GM18517 (cell line): ENCODE measurements around the gene B3GNT5.
"Not testable (repeated sequence)": the region's sequence is repeated elsewhere in the genome, so short reads cannot be mapped to it uniquely, and the experiment has no call there.

ENCODE experiments used
- ATAC-seq: cut with Tn5 transposase; IDR thresholded peaks from one replicate; pipeline ENCODE4 v1.9.1; 2021; ENCODE audit warnings: mild to moderate bottlenecking, moderate library complexity; ENCODE audit not compliant: unreplicated experiment

Gene B3GNT5

DNA sequence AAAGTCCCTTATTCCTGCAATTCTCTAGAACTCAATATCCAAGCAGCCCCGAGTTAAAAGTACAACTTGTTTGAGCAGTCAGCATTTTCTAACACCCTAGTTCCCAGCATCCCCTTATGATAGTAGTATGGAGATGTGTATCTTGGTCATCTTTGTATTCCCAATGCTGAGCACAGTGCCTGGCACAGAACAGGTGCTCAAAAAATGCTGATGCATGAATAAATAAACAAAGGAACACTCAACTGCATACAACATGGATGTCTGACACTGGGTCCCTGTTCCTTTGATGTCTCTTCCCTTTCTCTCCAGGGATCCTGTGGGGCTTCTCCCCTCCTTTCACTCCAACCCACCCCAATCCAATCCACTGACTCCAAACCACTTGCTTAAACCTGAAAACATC is 23.9 kb upstream of the B3GNT5 start:
- ATAC-seq: no peak

DNA sequence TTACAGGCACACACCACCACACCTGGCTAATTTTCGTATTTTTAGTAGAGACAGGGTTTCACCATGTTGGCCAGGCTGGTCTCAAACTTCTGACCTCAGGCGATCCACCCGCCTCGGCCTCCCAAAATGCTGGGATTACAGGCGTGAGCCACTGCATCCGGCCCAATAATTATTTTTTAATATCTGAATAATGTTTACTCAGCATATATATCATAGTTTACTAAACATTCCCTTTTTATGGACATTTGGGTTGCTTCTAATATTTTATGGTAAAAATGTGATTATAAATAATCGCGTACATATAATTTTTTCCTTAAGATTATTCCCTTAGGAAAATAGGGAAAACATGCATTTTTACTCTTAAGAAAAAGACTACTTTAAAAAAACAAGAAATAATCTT is 22.8 kb upstream of the B3GNT5 start:
- ATAC-seq: not testable (repeated sequence)

DNA sequence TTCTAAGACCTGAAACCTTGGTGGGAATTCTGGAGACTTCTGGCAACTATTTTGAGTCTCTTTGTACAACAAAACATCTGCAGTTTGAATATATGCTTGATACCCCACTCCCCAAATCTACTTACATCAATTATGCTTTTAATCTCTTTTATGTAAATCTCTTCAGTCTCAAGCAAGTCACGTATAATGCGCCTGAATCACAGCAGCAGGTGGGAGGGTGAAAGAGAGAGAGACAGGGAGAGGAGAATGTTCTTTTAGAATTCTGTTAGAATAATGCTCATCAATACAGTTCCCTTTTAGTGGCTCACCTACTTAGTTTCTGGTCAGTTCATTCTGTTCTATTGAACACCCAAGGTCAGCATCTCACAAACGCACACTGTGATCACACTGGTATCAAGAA is 22.2 kb upstream of the B3GNT5 start:
- ATAC-seq: no peak

DNA sequence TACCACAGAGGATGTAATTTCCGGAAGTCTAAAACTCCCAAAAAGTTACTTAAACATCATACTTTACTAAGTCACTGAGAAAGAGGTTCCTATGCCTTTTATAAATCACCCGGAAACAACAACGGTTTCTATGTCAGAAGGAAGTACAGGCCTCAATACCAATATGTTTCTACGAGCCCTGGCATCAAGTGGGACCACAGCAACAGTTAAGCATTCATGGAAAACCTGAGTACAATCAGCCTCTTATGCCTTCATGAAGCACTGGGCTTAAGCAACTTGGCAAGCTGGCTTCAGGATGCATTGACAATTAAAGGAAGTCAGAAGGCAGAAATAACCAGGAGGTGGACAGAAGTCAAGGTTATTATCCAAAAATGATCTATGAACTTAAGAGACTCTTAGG is 19.1 kb upstream of the B3GNT5 start:
- no peak for ATAC-seq

DNA sequence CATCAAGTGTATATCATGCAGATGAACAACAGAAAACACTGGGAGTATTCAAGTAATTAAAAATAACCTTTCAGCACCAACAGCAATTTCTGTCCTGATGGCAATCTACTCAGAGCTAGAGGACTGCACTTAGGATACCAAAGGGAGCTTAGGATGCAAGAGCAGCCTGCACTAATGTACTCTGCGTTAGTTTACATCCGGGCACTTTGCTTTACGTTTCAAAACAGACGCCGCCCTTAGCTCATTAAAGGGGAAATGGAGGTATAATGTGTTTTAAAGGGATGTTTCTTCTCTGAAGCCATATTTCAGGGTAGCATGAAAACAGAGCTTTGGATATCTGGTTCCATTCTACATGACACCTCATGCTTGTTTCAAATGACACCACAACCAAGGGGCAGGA is 14.0 kb upstream of the B3GNT5 start:
- ATAC-seq: no peak

DNA sequence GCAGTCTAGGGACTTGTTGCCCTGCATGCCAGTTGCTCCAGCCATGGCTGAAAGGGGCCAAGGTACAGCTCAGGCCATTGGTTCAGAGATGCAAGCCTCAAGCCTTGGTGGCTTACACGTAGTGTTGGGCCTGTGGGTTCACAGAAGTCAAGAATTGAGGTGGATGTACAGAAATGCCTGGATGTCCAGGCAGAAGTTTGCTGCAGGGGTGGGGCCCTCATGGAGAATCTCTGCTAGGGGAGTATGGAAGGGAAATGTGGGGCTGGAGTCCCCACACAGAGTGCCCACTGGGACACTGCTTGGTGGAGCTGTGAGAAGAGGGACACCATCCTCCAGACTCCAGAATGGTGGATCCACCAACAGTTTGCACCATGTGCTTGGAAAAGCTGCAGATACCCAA is 10.6 kb upstream of the B3GNT5 start:
- ATAC-seq: no peak

DNA sequence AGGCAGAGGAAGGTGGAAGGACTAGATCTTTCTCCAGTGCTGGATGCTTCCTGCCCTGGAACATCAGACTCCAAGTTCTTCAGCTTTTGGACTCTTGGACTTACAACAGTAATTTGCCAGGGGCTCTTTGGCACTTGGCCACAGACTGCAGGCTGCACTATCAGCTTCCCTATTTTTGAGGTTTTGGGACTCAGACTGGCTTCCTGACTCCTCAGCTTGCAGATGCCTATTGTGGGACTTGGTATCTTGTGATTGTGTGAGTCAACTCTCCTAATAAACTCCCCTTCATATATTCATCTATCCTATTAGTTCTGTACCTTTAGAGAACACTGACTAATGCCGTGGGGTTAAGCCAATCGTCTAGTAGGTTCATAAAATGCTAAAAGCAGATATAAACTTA is 8.8 kb upstream of the B3GNT5 start:
- no peak for ATAC-seq

DNA sequence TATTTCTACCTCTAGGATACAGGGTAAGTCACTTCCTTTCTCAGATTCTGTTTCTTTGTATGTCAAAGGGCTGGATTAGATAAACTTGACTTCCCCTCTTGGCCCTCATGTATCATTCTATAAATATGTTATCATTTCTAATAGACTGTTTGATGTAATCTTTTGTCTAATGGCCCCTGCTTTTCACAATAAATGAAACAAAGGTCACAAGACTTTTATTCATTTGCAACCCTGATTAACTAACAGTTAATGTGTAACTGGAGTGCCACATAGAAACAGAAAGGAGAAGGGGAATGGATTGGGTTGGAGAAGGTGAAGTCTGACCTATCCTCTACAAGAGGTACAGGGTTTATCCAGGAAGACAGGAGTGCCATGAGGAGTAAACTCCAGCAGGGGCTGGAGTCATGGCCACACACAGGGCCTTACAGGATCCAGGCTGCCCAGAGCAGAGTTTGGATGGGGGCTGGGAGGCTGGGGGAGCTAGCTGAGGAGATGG is 8.0 kb upstream of the B3GNT5 start:
- no peak for ATAC-seq

DNA sequence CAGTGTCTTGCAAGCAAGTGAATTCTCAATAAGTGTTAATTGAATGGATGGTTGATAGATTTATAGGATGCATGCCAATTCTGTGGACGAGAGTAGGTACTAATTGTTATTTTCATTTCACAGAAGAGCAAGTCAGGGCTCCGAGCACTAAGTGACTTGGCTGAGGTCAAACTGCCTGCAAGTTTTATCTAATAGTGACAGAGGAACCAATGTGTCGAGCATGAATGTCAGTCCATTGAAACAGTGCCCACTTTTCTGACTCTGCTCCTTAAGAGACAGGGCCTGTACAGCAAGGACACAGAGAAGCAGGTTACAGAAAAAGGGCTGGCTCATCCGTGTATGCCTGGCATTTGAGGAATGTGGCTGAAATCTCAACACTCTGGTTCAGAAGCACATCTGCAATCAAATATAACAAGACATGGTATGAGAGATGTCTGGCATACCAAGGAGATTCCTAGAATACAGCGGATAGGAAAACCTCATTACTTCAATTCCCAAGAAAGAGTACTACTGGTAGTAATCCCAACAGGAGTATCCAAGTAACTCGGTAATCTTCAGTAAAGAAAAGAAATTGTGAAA is 6.0 kb upstream of the B3GNT5 start:
- ATAC-seq: no peak

DNA sequence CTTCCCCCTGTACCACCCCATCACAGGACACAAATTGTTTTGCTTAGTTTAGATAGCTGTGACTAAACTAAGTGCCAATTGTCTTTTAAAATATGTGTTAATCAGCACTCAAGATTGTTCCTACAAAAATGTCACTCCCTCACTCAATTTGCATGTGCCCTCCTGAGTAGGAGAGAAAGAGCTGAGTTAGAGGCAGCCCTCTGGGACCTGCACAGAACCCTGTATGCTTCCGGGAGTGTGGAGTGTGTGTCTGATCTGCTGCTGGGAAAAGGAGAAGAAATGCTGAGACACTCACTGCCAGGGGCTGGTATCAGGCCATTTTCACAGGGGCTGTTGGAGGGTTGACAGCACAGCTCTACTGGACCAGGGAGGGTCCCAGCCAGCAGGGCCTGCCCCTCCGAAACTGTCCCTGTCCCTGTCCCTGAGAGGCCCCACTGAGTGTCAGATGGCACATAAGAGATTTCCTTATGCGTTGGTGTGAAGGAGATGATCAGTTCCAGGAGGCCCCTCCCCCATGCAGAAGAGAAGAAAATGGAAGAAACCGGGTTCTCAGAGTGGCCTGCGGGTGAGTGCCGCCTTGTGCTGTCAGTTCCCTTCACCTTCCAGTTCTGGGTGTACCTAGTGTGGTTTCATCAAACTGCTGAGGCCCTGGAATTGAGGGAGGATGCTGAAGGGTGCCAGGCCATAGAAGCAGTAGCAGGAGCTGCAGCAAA is 3.9 kb upstream of the B3GNT5 start:
- ATAC-seq: no peak

DNA sequence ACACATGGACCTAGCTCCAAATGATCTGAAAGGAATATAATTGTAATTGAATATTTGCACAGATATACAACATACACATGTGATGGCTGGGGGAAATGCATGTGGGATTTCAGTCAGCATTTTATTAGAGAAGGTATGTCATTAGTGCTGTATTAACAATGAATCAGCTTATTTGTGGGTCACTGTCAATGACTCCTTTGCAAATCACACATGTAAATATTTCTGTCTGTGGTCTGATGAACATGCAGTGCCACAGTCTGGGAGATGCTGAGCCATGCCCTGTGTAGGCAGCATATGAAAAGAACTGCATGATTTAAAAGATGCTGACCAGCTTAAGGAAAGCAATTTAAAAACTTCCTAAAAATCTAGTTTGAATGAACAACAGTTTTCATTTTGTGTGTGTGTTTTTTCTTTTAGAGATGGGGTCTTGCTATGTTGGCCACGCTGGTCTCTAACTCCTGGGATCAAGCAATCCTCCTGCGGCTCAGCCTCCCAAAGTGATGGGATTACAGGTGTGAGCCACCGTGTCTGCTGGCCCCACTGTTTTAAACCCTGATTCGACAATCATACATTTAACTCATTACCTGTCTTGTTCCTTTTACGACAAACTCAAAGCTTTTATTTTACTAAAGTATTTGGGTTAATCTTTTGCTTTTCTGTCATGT is 803 bp upstream of the B3GNT5 start:
- no peak for ATAC-seq

DNA sequence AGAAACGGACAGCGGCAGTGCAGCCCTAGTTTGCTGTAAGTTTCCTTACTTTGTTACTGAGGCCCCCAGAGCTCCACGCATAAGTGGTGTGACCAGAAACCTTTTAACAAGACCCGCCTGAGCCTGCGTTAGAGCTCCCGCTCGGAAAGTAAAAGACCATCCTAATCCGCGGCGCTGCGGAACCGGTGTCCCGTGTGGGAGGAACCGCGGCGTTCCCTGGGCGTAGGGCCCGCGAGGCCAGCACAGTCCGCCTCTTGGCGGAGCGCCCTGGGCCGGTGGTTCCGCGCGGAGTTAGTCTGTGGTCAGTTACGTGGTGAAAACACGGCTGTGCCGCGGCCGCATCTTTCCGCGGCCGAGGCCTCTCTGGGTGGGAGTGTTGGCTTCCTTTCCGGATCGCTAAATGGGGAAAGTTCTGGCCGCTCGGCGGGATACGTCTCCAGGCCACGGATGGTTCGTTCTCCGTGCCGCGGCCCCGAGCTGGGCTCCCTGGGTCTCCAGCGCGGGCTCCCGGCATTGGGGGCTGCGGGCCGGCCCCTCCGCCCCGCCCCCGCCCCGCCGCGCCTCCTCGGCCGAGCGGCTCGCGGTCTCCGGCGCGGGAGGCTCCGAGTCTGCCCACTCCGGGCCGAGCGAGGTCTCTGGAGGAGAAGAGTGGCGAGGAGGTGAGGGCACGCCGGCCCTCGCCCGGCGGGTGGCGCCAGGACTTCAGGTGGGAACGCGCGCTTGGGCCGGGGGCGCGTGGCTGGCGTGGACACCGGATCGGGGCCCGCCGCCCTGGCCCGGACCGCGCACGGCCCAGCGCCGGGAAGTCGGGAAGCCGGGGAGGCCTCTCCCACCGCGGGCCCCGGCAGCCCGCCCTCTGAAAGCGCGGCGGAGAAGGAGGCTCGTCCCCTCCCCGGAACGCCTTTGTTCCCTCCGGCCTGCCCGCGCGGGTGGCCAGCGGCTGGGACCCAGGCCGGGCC is 754 bp downstream of the B3GNT5 start:
- ATAC-seq: no peak

DNA sequence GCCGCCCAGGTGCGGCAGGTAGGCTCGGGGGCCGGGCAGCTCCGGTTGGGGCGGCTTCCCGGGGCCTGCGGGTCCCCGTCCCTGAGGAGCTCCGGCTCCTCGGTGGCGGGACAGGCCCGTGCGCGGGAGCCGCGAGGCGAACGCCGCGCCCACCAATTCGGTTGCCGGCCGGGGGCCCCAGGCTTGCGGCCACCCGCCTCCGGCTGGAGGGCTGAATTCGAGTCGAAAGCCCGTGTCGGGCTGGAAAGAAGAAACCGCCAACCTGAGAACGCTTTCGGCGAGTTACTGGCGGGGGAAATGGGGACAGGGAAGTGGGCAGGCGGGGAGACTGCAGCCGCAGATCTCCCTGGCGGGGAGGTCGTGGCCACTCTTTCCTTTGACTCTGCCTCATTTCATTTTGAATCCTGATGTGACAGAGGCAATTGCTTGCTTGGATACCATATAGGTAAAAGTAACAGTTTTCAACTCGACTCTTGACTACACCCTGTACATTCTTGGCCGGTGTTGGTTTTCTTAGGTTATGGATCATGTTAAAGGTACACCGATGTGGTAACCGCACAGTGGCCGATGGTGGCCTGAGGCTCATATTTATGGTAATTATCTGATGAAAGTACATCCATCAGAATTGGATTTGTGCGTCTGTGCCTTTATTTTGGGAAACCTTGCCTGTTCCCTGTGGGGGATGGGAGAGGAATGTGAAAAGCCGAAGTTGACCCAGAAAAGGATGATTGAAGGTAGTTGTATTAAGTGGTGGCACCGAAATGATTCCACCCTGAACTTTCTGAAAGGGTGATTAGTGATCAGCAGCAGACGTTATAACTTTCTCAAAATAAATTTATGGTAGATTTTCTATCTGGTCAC is 1.7 kb downstream of the B3GNT5 start:
- no peak for ATAC-seq

DNA sequence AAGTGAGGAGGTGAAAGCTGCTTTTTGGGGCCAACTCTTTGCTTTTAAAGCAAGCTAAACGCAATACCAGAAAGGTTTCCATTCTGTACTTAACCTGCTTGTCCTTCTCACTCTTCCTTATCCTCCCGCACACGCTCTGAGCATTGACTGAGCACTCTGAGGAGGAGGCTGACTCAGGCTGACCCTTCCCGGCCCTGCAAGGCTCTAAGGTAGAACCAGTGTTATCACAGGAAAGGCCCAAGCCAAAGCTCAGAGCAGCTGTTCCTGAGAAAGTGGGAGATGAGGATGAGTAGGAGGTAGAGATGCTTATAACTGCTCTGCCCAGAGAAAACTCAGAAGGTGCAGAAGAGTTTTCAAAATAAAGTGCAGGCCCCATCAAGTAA is 2.3 kb downstream of the B3GNT5 start:
- ATAC-seq: no peak

DNA sequence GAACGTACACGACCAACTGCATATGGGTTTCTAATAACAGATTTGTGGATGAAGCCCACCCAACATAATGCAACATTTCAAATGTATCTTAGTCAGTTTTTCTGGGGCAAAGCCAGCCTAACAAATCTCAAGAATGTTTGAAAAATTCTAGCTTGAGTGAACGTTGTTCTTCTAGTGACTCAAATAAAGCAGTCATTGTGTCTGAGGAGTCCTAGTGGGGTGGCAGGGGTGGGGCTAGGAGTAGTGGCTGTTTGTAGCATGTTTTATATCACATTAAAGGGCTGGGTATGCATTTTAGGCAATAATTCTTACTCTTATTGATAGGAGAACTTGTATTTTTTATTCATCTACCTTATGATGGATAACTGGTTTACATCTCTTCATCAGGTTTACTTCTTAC is 6.0 kb downstream of the B3GNT5 start:
- no peak for ATAC-seq

DNA sequence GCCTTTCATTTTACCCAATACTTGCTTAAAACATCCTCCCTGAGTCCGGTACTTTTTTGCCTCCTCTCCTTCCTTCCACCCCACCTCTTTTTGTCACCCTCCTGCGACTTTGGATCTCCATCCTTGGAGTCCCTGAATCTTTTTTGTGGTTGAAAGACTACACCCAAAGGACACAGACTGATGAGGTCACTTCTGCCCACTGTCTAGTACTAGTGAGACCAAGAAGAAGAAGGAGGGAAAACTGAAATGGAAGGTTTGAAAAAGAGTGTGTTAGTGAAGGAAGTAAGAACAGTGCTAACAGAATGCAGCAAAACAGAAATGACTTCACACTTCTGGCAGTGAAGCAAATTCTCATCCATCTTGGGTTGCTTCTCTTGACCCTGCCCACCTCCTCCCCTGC is 6.6 kb downstream of the B3GNT5 start:
- no peak for ATAC-seq

DNA sequence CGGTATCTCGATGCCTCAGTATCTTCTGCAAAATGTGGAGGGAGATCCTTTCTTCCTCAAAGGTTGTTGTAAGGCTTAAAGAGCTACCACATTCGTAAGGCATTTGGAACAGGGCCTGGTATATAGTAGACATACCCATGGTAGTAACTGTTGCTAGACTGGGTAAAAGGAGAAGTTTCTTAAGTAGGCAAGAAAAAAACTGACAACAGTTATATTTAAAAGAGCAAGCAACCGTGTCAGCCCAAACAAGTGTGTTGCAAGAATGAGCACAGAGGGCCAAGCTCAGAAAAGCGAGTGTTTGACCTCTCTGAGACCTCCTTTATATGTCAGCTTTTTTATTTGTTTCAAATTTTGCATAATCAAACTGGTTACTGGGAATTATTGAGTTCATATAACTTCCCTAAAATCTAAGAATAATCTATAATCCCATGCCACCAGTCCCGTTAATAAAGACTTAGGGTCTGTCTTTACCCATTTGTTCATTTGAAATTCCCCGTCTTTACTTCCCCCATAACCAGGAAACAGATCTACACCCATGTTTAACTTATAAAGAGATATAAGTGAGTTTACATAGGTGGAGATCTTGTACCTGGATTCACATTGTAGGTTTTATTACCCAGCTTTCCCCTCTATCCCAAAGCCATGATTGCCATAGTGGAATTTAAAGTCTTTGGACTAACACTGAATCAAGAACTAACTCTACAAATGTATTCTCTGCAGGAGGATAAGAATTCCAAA is 7.3 kb downstream of the B3GNT5 start:
- no peak for ATAC-seq

DNA sequence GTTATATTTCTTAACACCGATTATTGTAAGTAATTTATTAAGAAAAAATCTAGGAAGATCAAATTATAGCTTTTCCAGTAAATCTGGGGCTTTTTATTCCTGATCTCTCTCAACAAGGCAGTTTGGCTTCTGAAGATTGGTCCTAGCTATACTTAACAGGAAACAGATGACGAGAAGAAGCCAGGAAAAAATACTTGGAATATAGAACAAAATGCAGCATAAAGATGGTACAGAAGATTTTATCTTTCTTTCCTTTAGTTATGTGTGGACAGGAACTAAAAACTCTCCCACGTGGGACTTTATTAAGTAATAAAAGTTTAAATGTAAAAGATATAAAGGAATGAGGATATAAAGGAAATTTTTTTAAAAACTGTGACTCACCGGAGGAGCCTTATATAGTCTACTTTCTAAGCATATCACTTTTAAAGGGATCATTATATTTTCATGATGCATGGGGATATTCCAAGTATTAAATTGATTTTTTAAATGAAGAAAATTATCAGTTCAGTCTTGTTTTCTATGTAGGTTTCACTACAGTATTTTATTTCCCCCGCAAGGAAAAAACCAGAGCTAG is 8.2 kb downstream of the B3GNT5 start:
- ATAC-seq: no peak

DNA sequence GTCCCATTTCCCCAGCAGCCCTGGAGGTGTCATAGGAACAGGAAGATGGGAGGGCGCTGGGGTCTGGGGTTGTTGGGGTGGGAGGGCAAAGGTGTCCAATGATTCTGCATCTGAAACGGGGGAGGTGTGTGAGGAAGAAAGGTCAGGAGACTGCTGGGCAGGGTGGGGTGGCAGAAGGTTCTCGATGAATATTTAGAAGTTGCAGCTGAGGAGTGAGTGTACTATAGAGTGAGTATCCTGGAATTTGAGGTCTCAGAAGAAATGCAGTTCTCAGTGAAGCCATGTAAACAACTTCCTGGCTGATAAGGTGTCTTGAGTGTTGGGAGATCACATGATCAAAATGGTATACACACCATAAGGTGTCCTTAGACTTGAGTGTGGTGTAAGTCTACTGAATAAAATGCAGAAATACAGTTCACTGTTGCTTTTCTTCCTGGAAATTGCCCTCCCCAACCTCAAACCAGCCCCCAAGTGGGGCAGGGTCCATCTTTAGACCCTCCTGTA is 9.9 kb downstream of the B3GNT5 start:
- no peak for ATAC-seq
